HL-60/S4 treated with phorbol 12-myristate 13-acetate at 8.2 ng/mL for 4 days and 3 days (cell line): ENCODE results near the gene PEX11G.

Experiments used
- in situ Hi-C: fragments of 300-500 bp; cut with MboI; formaldehyde crosslinking; loops from 2 replicates; pipeline ENCODE4 v1.15.0; 2022; ENCODE audit warnings: low sequenced_read_pairs

The PEX11G gene

DNA sequence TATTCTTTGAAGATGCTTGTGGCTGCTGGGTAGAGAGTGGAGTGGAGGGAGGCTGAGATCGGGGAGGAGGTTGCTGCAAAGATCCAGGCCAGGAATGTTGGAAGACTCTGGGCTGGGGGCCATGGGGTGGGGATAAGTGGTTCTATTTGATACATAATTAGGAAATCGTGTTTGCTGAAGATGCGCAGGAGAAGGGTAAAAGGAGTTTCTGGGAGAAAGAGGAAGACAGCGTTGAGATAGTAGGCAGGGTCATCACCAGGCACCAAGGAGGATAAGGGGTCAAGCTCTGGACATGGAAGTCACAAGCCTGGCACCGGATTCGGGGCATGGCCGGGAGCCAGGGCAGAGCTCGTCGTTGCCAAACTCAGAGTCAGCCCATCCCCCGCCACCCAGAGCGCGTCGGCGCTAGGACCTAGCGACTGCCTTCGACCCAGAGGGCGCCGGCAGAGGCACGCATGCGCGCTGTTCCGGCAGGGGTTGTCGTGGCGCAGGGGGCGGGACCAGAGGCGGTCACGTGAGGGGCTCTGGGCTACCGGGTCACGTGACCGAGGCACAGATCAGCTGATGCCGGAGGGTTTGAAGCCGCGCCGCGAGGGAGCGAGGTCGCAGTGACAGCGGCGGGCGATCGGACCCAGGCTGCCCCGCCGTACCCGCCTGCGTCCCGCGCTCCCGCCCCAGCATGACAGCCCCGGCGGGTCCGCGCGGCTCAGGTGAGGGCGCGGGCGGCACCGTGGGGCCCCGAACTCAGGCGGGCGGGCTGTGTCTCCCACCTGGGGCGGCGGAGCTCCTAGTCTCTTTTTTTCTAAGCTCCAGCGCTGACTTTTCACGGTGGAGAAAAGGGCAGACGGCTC lies 33.5 kb upstream of the PEX11G start, which contains the start of gene MCOLN1:
TSS of gene MCOLN1 (plus strand) at position 553 of the 851 bp plus-strand sequence. CDS start at position 680, 127 bp downstream.
- in situ Hi-C loops = no loop called here

DNA sequence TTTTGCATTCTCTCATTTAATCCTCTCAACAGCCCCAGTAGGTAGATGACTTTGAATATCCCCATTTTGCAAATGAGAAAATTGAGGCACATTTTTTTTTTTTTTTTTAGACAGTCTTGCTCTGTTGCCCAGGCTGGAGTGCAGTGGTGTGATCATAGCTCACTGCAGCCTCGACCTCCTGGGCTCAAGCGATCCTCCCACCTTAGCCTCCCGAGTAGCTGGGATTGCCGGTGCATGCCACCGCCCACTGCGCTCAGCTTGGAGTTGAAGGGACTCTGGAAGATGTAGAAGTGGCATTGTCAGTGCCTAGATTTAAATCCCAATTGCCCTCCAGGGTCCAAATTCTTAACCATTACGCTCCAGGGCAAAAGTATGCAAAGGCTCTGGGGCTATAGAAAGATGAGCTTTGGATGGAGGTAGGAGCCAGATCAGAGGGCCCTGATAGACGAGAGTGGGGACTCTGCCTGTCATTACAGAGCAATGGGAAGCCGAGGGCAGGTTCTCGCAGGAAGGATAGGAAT lies 32.8 kb upstream of the PEX11G start:
- in situ Hi-C loops = no loop called here

GRCh38 chr19:7520131-7521051 lies 31.6 kb upstream of the PEX11G start:
- in situ Hi-C loops = no loop called here

GRCh38 chr19:7519361-7520130 lies 30.7 kb upstream of the PEX11G start:
- in situ Hi-C loops = no loop called here

DNA sequence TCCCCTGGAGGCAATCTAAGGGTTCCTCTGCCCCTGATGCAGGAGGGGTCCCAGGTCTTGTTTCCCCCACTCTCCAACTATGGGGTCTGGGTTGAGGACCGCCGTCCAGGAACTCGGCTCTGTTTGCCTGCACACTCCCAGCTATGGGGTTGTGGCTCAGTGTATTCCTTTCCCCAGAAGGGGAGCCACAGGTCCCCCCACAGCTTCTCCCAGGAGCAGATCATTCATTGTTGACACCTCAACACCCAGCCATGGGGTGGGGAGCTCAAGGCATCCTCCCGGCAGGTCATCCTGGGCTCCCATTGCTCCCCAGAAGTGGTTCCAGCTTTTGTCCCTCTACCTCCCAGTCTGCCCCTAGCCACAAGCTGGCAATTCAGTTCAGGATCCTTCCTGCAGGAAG lies 28.0 kb upstream of the PEX11G start:
- in situ Hi-C loops = no loop called here

- in situ Hi-C loops = no loop called here
Observed at GRCh38 chr19:7516333-7516732, 27.5 kb upstream of the PEX11G start.

DNA sequence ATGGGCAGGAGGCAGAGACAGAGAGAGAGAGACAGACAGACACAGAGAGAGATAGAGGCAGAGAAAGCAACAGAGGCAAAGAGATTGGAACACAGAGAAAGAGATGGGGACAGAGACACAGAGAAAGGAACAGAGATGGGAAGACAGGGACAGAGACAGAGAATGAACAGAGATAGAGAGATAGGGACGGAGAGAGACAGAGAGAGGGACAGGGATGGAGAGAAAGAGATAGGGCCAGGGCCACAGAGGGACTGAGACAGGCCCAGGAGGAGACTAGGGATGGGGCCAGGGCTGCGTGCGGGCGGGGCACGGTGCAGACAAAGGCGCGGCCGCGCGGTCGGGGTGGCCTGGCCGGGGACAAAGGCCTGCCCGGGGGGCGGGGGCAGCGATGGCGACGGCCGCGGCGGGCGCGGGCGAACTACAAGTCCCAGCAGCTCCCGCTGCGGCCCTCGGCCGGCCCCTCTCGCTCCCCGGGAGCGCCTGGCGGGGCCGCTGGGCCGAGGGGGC lies 26.9 kb upstream of the PEX11G start, which contains the start of gene ZNF358:
TSS of gene ZNF358 (plus strand) at position 459 of the 507 bp plus-strand sequence. CDS start 3,140 bp downstream, outside the sequence.
- in situ Hi-C loops = no loop called here

GRCh38 chr19:7515110-7515644 lies 26.3 kb upstream of the PEX11G start:
- in situ Hi-C loops = no loop called here

- in situ Hi-C loops = no loop called here
Observed at GRCh38 chr19:7513809-7514642, 25.2 kb upstream of the PEX11G start.

- in situ Hi-C loops = no loop called here
Observed at GRCh38 chr19:7512400-7512851, 23.6 kb upstream of the PEX11G start.

- in situ Hi-C loops = no loop called here
Observed at GRCh38 chr19:7509625-7510024, 20.8 kb upstream of the PEX11G start.

GRCh38 chr19:7507884-7508283 lies 19.0 kb upstream of the PEX11G start:
- in situ Hi-C loops = no loop called here

DNA sequence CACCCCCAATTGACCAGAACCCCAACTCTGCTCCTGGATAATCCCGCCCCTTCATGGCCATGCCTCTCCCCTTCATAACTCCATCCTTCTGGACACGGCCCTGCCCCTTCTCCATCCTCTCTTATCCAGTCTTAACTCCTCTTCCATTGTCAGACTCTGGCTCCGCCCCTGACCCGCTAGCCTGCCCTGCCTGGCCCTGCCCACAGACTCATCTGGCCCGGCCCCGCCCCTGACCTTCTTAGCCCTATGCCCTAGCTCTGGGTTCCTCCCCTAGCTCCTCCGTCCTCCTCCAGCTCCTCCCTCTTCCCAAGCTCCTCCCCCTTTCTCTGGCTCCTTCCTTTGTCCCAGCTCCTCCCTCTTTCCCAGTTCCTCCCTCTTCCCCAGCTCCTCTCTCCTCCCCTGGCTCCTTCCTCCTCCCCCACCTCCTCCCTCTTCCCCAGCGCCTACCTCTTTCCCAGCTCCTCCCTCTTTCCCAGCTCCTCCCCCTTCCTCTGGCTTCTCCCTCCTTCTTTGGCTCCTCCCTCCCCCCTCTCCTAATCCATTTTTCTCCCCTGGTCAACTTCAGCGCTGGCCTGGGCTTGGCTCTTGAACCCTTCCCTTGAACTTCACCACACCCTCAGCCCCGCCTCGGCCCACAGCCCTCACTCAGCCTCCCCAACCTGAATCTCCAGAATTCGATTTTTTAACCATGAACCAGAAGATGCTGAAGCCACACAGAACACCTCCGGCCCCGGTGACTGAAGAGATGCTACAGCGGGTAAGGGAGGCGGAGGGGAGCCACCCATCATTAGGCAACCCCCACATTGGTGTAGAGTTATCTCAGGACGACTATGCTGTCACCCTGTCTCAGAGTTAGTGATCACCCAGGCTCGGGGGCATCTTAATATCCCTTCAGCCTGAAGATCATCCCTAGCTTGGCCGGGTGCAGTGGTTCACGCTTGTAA lies 17.8 kb upstream of the PEX11G start:
- in situ Hi-C loops = no loop called here

DNA sequence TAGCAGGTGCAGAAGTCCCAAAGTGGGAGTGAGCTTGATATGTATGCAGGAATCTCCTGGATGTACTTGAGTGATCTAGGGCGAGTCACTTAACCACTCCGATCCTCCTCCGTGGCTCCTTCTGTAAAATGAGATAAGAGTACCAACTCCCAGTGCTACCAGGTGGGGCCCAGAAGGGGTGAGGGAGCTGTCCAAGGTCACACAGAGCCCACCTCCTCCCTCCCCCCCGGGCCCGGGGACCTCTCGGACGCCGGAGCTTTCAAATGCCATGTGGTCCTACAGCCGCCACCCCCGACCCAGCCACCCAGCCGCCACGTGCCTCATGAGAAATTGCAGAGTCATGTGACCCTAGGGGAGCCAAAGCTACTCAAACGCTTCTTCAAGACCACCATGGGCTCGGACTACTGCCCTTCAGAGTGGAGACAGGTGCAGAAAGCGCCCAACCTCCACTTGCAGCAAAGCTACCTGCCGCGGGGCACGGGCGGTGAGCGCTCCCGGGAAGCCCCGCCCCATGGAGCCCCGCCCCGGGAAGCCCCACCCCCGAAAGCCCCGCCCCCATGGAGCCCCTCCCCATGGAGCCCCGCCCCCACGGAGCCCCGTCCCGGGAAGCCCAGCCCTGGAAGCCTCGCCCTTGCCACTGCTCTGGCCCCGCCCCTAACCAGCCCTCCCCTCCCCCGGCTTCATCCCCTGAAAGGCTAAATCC lies 17.0 kb upstream of the PEX11G start:
- in situ Hi-C loops = no loop called here

DNA sequence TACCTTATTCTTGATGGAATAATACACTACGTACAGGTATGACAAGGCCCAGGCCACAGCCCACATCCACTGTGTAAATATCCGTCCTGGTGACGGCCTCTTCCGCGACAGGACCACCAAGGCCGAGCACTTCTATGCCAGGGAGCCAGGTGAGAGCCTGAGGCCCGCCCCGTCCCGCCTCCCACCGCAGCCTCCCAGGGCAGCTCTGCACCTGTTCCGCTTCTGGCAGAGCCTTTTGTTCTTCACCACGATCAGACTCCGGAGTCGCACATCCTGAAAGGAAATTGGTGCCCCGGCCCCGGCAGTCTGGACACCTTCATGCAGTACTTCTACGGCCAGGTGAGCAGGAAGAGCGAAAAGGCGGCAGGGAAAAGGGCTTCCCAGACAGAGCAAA lies 16.4 kb upstream of the PEX11G start:
- in situ Hi-C loops = no loop called here

DNA sequence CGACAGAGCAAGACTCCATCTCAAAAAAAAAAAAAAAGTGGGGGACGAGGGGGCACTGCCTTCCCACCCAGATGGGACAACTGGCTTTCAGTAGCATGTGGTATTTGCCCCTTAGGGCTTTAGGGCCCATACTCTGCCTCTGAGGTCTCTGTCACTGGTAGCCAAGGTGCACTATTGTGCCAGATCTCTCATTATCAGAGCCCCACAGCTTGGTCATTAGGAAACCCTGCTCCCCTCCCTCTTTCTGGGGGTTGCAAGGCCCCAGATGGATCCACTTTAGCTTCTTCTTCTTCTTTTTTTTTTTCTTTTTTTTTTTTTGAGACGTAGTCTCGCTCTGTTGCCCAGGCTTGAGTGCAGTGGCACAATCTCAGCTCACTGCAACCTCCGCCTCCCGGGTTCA lies 15.8 kb upstream of the PEX11G start:
- in situ Hi-C loops = no loop called here

- in situ Hi-C loops = no loop called here
Observed at GRCh38 chr19:7502552-7502951, 13.7 kb upstream of the PEX11G start.
